Stimulated activated naive CD8-positive, alpha-beta T cell treated with anti-CD3 and anti-CD28 coated beads, Interleukin-15, Interleukin-2, amounts not matched to agents 100 ng/mL and 50 ng/mL, for 24 hours (primary cell): ENCODE data around the gene DNAJC6.

Experiments used
- H3K27ac Mint-ChIP-seq: one replicate; pipeline ENCODE4 v1.8.0; 2021; ENCODE audit warnings: mild to moderate bottlenecking, mixed read lengths
- H3K27me3 Mint-ChIP-seq: one replicate; pipeline ENCODE4 v1.8.0; 2021; ENCODE audit warnings: mixed read lengths
- H3K36me3 Mint-ChIP-seq: one replicate; pipeline ENCODE4 v1.8.0; 2021; ENCODE audit warnings: low read depth, mixed read lengths
- H3K4me1 Mint-ChIP-seq: one replicate; pipeline ENCODE4 v1.8.0; 2021; ENCODE audit warnings: low read depth, mixed read lengths
- H3K4me3 Mint-ChIP-seq: one replicate; pipeline ENCODE4 v1.8.0; 2021; ENCODE audit warnings: mild to moderate bottlenecking, mixed read lengths
- H3K9me3 Mint-ChIP-seq: one replicate; pipeline ENCODE4 v1.8.0; 2021; ENCODE audit warnings: mixed read lengths

DNAJC6 gene

DNA sequence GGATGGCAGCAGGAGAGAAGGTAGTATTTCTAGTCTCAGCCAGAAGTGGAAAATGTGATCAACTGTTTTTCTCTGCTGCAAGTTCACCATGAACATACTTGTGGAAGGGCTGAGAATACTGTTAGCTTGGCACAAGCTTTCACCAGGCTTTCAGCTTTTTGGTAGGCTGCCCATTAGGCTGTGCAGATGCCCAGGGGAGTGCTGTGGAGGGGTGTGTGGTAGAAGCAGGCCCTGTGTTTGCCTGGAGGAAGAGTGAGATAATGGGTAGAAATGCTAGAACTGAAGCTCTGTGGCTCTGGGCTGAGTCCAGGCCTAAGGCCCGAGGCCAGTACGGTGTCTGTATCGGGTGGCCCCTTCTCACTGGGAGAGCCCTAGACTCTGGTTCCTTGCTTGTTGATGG is 9.8 kb downstream of the DNAJC6 start:
- H3K36me3 Mint-ChIP-seq: no peaks in the 10 kb centered on the region

DNA sequence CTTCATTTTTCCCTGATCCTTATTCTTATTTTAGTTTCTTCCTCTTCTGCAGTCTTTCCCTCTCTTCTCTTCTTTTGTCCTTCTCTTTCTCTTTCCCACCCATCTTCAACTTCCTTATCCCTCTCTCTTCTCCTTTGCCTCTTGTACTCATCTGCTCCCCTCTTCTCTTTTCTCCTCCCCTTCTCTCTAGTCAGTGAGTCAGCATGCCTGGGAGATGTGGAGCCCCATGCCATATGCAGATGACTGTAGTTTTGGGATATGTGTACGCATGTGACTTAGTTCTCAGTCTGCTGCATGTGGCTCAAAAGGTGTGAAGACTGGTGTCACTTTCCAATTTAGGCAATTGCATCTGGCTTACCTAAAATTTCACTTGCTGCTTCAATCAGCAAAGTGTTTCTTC is 10.4 kb downstream of the DNAJC6 start:
- H3K4me1 Mint-ChIP-seq: peaks cover 5% of the 10 kb centered on the region
- H3K27ac Mint-ChIP-seq: no peak overlapping the region
- H3K4me3 Mint-ChIP-seq: no peak overlapping the region
- no peaks in the 10 kb centered on the region for H3K36me3 Mint-ChIP-seq
- no peaks in the 10 kb centered on the region for H3K27me3 Mint-ChIP-seq
- H3K9me3 Mint-ChIP-seq: peaks cover 3% of the 10 kb centered on the region

More for the DNA sequence above, 9.8 kb downstream of the DNAJC6 start:
- Mint-ChIP-seq H3K4me1 (peaks cover 5% of the 10 kb centered on the region), H3K4me3 (no peak overlapping the region), H3K27ac (no peak overlapping the region), H3K27me3 (no peaks in the 10 kb centered on the region), H3K9me3 (peaks cover 3% of the 10 kb centered on the region)

DNA sequence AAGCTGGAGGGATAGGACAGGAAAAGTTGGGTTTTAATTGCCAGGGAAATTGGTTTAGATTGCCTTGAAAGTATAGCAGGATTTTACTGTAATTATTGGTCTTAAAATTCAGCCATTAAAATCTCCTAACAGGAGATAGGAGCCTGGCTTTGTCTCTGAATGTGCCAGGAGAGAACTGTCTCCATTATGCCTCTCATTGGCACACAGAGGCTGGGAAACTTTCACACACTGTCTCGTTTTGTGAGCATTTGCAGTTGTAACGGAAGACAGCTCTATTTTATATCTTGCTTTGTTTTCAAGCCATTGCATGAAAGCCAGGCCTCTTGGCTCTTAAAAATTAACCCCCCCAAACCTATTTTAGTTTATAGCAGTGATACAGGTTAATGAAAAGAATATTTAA is 12.5 kb downstream of the DNAJC6 start:
- Mint-ChIP-seq H3K27ac (no peak overlapping the region), H3K36me3 (no peaks in the 10 kb centered on the region), H3K9me3 (peaks cover 3% of the 10 kb centered on the region), H3K27me3 (no peaks in the 10 kb centered on the region), H3K4me1 (peaks cover 5% of the 10 kb centered on the region), H3K4me3 (no peak overlapping the region)

DNA sequence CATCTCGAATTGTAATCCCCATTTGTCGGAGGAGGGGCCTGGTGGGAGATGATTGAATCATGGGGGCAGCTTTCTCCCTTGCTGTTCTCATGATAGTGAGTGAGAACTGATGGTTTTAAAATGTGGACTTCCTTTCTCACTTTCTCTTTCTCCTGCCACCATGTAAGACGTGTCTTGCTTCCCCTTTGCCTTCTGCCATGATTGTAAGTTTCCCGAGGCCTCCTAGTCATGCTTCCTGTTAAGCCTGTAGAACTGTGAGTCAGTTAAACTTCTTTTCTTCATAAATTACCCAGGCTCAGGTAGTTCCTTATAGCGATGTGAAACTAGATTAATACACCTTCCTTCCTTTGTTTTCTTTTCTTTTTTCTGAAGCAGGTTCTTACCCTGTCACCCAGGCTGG is 13.9 kb downstream of the DNAJC6 start:
- Mint-ChIP-seq H3K4me3 (no peak overlapping the region), H3K4me1 (peaks cover 5% of the 10 kb centered on the region), H3K27ac (no peak overlapping the region), H3K36me3 (no peaks in the 10 kb centered on the region), H3K9me3 (peaks cover 3% of the 10 kb centered on the region), H3K27me3 (no peaks in the 10 kb centered on the region)

DNA sequence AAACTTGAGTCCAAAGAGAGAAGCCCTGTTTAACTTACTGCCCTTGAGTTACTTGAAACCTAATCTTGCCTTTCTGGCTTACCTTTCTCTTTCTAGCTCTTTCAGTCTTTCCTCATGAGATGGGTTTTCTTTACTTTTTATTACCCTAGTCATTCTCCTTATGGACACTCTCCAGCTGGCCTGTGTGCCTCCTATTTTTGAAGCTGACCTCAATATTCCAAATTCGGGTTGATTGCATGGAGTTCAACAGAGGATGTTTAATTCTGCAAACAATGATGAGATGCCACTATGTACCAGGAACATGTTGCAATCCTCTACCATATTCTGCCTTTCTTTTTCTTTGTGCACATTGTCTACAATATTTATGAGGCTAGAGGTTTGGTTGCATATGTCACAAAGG is 20.7 kb downstream of the DNAJC6 start:
- Mint-ChIP-seq H3K9me3 (no peaks in the 10 kb centered on the region), H3K27me3 (no peaks in the 10 kb centered on the region), H3K36me3 (no peaks in the 10 kb centered on the region), H3K4me3 (no peak overlapping the region), H3K4me1 (no peaks in the 10 kb centered on the region), H3K27ac (no peak overlapping the region)

DNA sequence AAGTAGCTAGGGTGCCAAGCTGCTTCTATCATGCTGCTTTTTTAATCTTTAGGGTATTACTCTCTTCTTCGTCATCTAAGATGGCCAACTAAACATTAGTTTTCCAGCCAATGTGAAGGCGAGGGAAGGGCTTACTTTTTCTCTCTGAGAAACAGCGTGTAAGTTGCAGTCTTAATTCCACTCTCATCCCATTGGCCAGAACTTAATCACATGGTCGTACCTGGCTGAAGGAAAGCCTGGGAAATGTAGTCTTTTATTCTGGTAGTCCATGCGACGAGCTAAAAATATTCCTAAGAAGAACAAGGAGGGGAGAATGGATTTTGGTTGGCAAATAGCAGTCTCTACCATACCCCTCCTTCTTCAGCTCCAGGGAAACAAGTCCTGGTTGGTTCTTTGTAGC is 21.5 kb downstream of the DNAJC6 start:
- H3K27me3 Mint-ChIP-seq: no peaks in the 10 kb centered on the region
- no peaks in the 10 kb centered on the region for H3K9me3 Mint-ChIP-seq
- H3K4me3 Mint-ChIP-seq: no peak overlapping the region
- no peaks in the 10 kb centered on the region for H3K4me1 Mint-ChIP-seq
- no peaks in the 10 kb centered on the region for H3K36me3 Mint-ChIP-seq
- H3K27ac Mint-ChIP-seq: no peak overlapping the region

DNA sequence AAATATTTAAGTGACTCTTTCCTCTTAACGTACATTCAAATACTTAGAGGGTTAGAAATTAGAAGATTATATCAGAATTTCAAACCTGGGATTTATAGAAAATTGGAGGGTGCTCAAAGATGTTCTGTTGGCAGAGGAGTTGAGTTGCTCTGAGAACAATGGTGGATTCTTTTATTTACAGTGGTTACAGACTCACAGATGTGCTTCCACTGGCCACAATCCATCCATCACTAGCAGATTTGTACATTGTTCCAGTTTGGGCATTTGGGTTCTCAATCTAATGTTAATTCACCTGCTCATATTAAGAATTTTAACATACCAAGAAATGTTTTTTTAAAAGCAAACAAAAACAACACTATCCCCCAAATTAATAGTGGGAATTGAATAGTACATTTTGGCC is 23.5 kb downstream of the DNAJC6 start:
- Mint-ChIP-seq H3K27ac (no peak overlapping the region), H3K9me3 (no peaks in the 10 kb centered on the region), H3K27me3 (no peaks in the 10 kb centered on the region), H3K4me1 (no peaks in the 10 kb centered on the region), H3K4me3 (no peak overlapping the region), H3K36me3 (no peaks in the 10 kb centered on the region)

DNA sequence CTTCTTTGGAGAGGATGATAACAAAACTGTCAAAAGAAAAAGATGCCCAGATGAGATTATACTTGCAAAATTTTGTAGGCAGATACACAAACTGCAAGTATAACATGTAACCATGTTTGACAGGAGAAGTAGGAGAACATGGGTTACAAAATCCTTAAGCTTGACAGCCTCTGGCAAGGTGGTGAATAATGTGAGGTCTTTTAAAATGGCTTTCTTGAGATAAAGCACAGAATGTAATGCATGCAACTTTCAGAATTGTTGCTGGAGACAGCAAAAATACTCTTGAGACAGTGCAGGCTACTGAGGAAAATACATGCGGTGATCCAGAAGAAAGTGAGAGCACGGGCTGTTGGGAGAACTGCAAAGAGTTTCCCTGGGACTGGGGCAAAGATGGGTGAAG is 24.7 kb downstream of the DNAJC6 start:
- Mint-ChIP-seq H3K9me3 (no peaks in the 10 kb centered on the region), H3K27ac (no peak overlapping the region), H3K4me1 (no peaks in the 10 kb centered on the region), H3K4me3 (no peak overlapping the region), H3K36me3 (no peaks in the 10 kb centered on the region), H3K27me3 (no peaks in the 10 kb centered on the region)

DNA sequence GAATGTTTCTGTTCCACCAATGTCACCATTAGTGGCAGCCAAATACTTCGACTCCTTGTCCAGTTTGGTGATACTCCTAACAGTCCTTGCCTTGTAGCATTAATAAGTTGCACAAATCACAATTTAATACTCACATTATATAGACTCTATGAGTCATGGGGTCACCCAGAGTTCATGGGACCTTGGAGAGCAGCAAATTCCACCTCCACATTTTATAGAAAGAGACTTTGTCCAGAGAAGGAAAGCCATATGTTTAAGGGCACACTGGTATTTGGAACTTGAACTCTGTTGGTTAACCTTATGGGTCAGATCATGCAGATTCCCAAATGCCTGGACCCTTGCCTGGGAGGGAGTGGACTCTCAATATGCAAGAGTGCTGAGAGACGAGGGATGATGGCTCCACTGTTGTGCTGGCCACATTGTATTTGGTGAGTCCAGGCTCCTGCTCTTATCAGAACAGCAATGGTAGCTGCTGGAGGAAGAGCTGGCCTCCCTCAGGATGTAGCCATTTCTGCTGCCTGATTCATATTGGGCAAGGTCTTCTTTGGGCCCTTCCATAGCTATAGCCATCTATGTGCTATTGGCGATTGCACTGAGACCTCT is 30.6 kb downstream of the DNAJC6 start:
- Mint-ChIP-seq H3K9me3 (no peaks in the 10 kb centered on the region), H3K27ac (no peak overlapping the region), H3K4me1 (no peaks in the 10 kb centered on the region), H3K27me3 (no peaks in the 10 kb centered on the region), H3K36me3 (no peaks in the 10 kb centered on the region), H3K4me3 (no peak overlapping the region)

DNA sequence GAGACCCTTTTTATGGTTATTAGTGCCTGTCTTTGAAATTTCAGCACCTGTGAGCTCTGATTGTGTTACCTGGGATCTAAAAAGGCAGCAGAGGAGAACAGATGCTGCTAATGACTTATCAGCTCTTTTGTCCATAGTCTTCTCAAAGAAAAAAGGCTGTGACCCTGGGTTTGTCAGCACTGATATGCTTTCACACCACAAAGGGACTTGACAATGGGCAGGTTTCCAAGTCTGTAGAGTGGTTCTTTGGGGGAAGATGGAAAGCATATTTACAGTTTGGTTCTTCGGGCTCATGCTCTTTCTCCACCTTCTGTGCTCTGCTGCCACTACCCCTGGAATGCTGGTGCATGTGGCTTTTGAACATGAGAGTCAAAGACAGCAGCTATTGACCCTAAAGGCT is 32.0 kb downstream of the DNAJC6 start:
- H3K27ac Mint-ChIP-seq: no peak overlapping the region
- H3K4me1 Mint-ChIP-seq: no peaks in the 10 kb centered on the region
- H3K9me3 Mint-ChIP-seq: no peaks in the 10 kb centered on the region
- H3K36me3 Mint-ChIP-seq: no peaks in the 10 kb centered on the region
- no peak overlapping the region for H3K4me3 Mint-ChIP-seq
- no peaks in the 10 kb centered on the region for H3K27me3 Mint-ChIP-seq

DNA sequence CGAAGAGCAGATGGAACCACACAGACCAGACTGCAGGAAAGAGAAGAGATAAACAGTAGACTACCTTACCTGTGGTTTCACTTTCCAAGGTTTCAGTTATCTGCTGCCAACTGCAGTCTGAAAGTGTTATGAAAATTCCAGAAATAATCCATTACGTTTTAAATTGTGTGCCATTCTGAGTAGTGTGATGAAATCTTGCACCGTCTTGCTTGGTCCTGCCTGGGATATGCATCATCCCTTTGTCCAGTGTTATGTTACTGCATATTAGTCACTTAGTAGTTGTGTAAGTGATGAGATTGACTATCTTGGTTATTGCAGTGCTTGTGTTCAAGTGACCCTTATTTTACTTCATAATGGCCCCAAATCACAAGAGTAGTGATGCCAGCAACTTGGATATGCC is 33.9 kb downstream of the DNAJC6 start:
- Mint-ChIP-seq H3K9me3 (no peaks in the 10 kb centered on the region), H3K27me3 (no peaks in the 10 kb centered on the region), H3K36me3 (no peaks in the 10 kb centered on the region), H3K4me3 (no peak overlapping the region), H3K4me1 (no peaks in the 10 kb centered on the region), H3K27ac (no peak overlapping the region)

DNA sequence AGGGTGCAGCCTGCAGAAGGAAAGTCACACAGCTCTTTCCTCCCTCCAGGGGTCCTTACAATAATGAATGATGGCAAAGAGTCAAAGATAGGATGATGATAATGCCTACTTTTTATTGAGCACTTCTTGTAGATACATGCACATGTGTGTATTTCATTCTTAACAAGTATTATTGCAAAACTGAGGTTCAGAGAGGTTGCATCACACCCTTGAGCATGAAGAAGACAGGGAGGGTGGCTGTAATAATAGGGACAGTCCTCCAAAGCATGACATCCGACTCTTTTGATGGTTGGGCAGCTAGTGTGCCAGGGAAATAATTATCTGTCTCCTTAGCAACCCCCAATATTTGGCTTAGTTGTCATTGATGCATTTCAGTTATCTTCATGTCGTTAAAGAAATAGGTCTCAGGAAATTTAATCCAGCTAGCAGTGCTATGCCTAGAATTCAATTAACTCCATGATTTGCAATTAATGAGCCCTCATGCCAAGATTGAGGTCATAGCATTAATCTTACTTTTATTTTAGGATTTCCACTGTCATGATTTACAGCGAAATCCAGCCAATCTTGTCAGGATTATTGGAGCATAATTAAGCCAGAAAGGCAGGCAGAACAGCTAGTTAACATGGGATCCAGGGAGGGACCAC is 35.0 kb downstream of the DNAJC6 start:
- Mint-ChIP-seq H3K27ac (no peak overlapping the region), H3K36me3 (no peaks in the 10 kb centered on the region), H3K4me1 (no peaks in the 10 kb centered on the region), H3K27me3 (no peaks in the 10 kb centered on the region), H3K9me3 (no peaks in the 10 kb centered on the region), H3K4me3 (no peak overlapping the region)

DNA sequence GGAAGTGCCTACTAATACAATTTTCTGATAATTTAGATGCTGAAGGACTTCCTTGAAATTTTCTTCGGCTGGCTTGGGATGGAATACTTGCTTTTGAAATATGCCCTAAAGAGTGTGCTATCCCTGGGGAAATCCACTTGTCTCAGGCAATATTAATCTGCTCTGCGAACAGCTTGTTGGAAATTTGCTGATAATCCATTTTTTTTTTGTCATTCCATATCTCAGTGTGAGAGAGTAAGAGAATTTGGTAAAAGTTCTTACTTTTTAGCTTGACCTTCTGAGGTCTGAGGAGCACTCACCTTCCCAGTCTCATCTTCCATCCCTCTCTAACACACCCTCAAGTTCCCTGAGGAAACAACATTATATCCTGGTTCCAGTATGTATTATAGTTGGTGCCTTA is 36.8 kb downstream of the DNAJC6 start:
- H3K27ac Mint-ChIP-seq: no peak overlapping the region
- H3K9me3 Mint-ChIP-seq: no peaks in the 10 kb centered on the region
- H3K36me3 Mint-ChIP-seq: no peaks in the 10 kb centered on the region
- no peak overlapping the region for H3K4me3 Mint-ChIP-seq
- no peaks in the 10 kb centered on the region for H3K27me3 Mint-ChIP-seq
- no peaks in the 10 kb centered on the region for H3K4me1 Mint-ChIP-seq

DNA sequence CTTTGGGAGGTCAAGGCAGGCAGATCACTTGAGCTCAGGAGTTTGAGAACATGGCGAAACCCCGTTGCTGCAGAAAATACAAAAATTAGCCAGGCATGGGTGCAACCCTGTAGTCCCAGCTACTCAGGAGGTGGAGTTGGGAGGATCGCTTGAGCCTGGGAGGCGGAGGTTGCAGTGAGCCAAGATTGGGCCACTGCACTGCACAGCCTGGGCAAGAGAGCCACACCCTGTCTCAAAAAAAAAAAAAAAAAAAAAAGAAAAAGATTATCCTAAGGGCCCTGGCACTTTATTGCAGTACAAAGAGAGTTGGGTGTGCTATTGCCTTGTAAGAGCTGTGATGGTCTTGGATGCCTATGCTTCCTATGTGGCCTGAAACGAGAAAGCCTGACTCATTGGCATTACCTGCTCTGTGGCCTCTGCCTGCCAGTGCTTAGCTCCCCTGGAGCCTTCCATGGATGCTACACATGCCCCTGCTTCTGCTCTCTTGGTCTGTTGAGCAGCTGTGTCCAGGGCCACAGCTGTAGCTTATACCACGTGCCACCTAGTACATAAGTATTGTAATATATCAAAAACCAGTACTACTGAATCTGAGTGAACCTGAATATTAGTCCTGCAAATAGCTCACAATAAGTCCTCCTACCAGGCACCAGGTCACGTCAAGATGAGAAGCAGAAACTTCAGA is 45.8 kb downstream of the DNAJC6 start:
- H3K9me3 Mint-ChIP-seq: no peaks in the 10 kb centered on the region
- no peak overlapping the region for H3K4me3 Mint-ChIP-seq
- no peaks in the 10 kb centered on the region for H3K4me1 Mint-ChIP-seq
- no peak overlapping the region for H3K27ac Mint-ChIP-seq
- no peaks in the 10 kb centered on the region for H3K36me3 Mint-ChIP-seq
- H3K27me3 Mint-ChIP-seq: peaks cover 3% of the 10 kb centered on the region

DNA sequence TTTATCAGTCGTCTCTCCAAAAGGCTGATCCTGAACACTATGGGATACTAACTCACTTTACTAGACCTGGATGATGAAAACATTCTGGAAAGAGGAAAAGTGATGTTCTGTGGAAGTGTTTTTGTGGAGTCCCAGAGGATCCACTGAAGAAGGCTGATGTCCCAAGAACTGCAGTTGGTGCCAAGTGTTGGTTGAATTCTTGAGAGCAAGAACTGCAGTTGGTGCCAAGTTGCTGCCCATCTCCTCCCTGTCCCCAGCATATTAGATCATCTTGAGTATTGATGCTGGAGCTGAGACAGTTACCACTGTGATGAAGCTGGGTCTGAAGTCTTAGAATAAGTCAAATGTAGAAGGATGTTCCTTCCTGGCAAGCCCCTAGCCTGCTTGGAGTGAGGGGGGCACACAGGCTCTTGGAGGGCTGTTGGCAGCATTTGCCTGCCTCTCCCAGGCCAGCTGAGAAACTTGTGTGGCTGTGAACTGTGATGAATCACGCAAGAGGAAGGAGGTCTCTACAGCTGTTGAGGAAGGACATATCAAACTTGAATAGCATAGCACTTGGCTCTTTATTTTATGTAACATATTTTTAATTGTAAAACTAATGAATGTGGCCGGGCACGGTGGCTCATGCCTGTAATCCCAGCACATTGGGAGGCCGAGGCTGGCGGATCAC is 48.1 kb downstream of the DNAJC6 start:
- Mint-ChIP-seq H3K9me3 (no peaks in the 10 kb centered on the region), H3K4me1 (no peaks in the 10 kb centered on the region), H3K36me3 (no peaks in the 10 kb centered on the region), H3K4me3 (no peak overlapping the region), H3K27me3 (peaks cover 3% of the 10 kb centered on the region), H3K27ac (no peak overlapping the region)
